ENCODE measurements around the gene CDON. TPM values are rescaled to one million over a fixed set of nuclear protein-coding genes. Genes with fewer than 3 reads are reported as not detected.

CDON gene
- total RNA-seq, 1 donor: 12.3 TPM

DNA sequence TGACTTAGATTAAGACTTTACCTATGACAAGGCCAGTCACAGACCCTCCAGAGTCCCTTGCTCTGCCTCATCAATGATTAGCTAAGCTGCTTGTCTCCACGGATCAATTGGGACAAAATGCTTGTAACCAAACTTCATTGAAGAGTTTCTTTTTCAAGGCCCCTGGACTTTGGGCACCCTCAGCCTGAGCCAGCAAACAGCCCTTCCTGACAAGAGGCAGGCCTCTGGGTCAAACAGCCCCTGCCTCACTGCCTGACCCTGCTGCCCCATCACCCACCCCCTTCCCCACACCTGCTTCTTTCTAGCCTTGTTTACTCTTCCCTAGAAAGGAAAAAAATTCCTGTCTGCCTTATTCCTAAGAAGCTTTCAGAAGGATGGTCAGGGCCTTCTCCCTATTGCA is 26.3 kb upstream of the CDON start:
- H3K4me2 ChIP-seq (ENCODE audit: insufficient read depth, low read length): no peak overlapping the region
- H2AFZ ChIP-seq (ENCODE audit: low read length): no peak overlapping the region
- TF ChIP-seq, protein P1, sequence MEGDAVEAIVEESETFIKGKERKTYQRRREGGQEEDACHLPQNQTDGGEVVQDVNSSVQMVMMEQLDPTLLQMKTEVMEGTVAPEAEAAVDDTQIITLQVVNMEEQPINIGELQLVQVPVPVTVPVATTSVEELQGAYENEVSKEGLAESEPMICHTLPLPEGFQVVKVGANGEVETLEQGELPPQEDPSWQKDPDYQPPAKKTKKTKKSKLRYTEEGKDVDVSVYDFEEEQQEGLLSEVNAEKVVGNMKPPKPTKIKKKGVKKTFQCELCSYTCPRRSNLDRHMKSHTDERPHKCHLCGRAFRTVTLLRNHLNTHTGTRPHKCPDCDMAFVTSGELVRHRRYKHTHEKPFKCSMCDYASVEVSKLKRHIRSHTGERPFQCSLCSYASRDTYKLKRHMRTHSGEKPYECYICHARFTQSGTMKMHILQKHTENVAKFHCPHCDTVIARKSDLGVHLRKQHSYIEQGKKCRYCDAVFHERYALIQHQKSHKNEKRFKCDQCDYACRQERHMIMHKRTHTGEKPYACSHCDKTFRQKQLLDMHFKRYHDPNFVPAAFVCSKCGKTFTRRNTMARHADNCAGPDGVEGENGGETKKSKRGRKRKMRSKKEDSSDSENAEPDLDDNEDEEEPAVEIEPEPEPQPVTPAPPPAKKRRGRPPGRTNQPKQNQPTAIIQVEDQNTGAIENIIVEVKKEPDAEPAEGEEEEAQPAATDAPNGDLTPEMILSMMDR (IDR thresholded peaks at IDR 0.05; ENCODE audit: extremely low read depth, low read depth, low read length): no peak
- no peaks in the 10 kb centered on the region for H3K9me3 ChIP-seq (ENCODE audit: low read depth, low read length)
- H3K4me3 ChIP-seq (ENCODE audit: insufficient read depth, low read length): no peak overlapping the region
- H3K36me3 ChIP-seq (ENCODE audit: insufficient read depth, low read length): no peaks in the 10 kb centered on the region
- H4K20me1 ChIP-seq (ENCODE audit: insufficient read depth, low read length): no peaks in the 10 kb centered on the region
- no peak overlapping the region for H3K27ac ChIP-seq (ENCODE audit: low read depth, low read length)
- peaks cover 4% of the 10 kb centered on the region for H3K4me1 ChIP-seq (ENCODE audit: insufficient read depth, low read length)
- no peak for DNase-seq (ENCODE audit: insufficient read length, low spot score, missing footprints)
- H3K27me3 ChIP-seq (ENCODE audit: insufficient read depth, low read length): no peaks in the 10 kb centered on the region
- no peaks in the 10 kb centered on the region for H3K79me2 ChIP-seq (ENCODE audit: insufficient read depth, low read length)

DNA sequence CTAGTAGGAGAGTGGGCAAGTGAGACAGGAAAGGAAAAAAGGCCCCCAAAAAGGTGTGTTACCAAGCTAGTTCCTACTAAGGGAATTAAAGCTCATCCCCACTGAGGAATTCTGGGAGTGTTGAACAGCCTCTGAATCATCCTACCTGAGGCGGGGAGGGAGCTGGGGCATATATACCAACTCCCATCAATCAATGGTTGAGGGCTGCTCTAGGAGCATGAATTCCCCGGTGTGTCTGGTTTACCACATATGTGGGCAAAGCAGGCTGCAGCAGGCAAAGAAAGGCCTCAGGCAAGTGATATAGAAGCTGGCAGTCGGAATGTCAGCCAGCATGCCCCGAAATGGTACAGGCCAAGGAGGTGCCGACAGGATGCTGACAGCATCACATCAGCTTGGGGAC is 23.6 kb upstream of the CDON start:
- H3K27ac ChIP-seq (ENCODE audit: low read depth, low read length): no peak overlapping the region
- no peak for DNase-seq (ENCODE audit: insufficient read length, low spot score, missing footprints)
- no peak overlapping the region for H2AFZ ChIP-seq (ENCODE audit: low read length)
- peaks cover 3% of the 10 kb centered on the region for H3K27me3 ChIP-seq (ENCODE audit: insufficient read depth, low read length)
- H3K4me2 ChIP-seq (ENCODE audit: insufficient read depth, low read length): no peak overlapping the region
- H3K79me2 ChIP-seq (ENCODE audit: insufficient read depth, low read length): no peaks in the 10 kb centered on the region
- TF ChIP-seq, protein P1 (IDR thresholded peaks at IDR 0.05; ENCODE audit: extremely low read depth, low read depth, low read length): no peak
- no peaks in the 10 kb centered on the region for H3K36me3 ChIP-seq (ENCODE audit: insufficient read depth, low read length)
- no peaks in the 10 kb centered on the region for H3K9me3 ChIP-seq (ENCODE audit: low read depth, low read length)
- no peaks in the 10 kb centered on the region for H4K20me1 ChIP-seq (ENCODE audit: insufficient read depth, low read length)
- no peaks in the 10 kb centered on the region for H3K4me1 ChIP-seq (ENCODE audit: insufficient read depth, low read length)
- H3K4me3 ChIP-seq (ENCODE audit: insufficient read depth, low read length): no peak overlapping the region

GRCh38 chr11:126084608-126084912 is 21.9 kb upstream of the CDON start:
- Histone ChIP-seq H3K27me3 (ENCODE audit: insufficient read depth, low read length) (peaks cover 3% of the 10 kb centered on the region), H3K4me3 (ENCODE audit: insufficient read depth, low read length) (no peak overlapping the region), H2AFZ (ENCODE audit: low read length) (no peak overlapping the region), H3K79me2 (ENCODE audit: insufficient read depth, low read length) (no peaks in the 10 kb centered on the region), H4K20me1 (ENCODE audit: insufficient read depth, low read length) (no peaks in the 10 kb centered on the region), H3K27ac (ENCODE audit: low read depth, low read length) (no peak overlapping the region), H3K4me1 (ENCODE audit: insufficient read depth, low read length) (no peaks in the 10 kb centered on the region), H3K36me3 (ENCODE audit: insufficient read depth, low read length) (no peaks in the 10 kb centered on the region), H3K9me3 (ENCODE audit: low read depth, low read length) (no peaks in the 10 kb centered on the region), H3K4me2 (ENCODE audit: insufficient read depth, low read length) (no peak overlapping the region)
- no peak for DNase-seq (ENCODE audit: insufficient read length, low spot score, missing footprints)
- TF ChIP-seq, protein P1 (IDR thresholded peaks at IDR 0.05; ENCODE audit: extremely low read depth, low read depth, low read length): no peak

- Histone ChIP-seq H3K4me3 (ENCODE audit: insufficient read depth, low read length) (no peak overlapping the region), H4K20me1 (ENCODE audit: insufficient read depth, low read length) (no peaks in the 10 kb centered on the region), H3K9me3 (ENCODE audit: low read depth, low read length) (no peaks in the 10 kb centered on the region), H2AFZ (ENCODE audit: low read length) (no peak overlapping the region), H3K4me2 (ENCODE audit: insufficient read depth, low read length) (no peak overlapping the region), H3K27me3 (ENCODE audit: insufficient read depth, low read length) (peaks cover 3% of the 10 kb centered on the region), H3K4me1 (ENCODE audit: insufficient read depth, low read length) (no peaks in the 10 kb centered on the region), H3K27ac (ENCODE audit: low read depth, low read length) (no peak overlapping the region), H3K79me2 (ENCODE audit: insufficient read depth, low read length) (no peaks in the 10 kb centered on the region), H3K36me3 (ENCODE audit: insufficient read depth, low read length) (no peaks in the 10 kb centered on the region)
- DNase-seq (ENCODE audit: insufficient read length, low spot score, missing footprints): no peak
- TF ChIP-seq, protein P1 (IDR thresholded peaks at IDR 0.05; ENCODE audit: extremely low read depth, low read depth, low read length): no peak
Observed at GRCh38 chr11:126083829-126084607, 21.4 kb upstream of the CDON start.

Data from osteoblast (primary cell).